ENCODE results near the gene S1PR3.
A peak's percentile ranks its signal among the peaks of the same experiment; 100 is the strongest.

The S1PR3 gene

GRCh38 chr9:89009546-89009840 is 18.2 kb downstream of the S1PR3 start:
- no peak for DNase-seq (ENCODE audit: low spot score)

GRCh38 chr9:89010056-89010455 is 18.8 kb downstream of the S1PR3 start:
- DNase-seq (ENCODE audit: low spot score), result no peak

DNA sequence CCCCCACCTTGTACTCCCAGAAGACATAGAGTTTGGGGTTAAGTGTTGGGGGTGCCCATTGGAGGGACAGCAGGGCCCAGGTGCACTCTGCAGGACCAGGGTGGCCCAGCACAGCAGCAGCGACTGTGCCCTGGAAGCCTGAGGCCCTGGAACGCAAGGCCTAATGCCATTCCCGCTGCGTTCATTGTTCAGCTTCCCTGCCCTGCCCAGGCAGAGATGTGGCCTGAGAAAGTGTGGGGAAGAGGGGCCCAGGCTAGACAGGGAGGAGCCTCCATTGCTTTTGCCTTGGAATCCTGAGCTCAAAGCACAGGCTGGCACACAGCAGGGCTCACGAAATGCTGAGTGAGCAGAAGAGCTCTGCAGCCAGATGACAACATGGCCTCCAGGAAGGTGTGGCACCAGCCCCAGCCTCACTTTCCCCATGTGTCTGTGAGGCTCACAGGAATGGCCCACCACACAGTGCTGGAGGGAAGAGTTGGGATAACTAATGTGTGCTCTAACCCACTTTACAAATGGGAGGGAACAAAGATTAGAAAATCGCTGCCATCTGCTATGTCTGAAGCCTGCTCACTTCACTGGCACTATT is 19.4 kb downstream of the S1PR3 start:
- DNase-seq (ENCODE audit: low spot score), result no peak

- no peak for DNase-seq (ENCODE audit: low spot score)
These were observed 20.4 kb downstream of the S1PR3 start for GRCh38 chr9:89011683-89012082.

DNA sequence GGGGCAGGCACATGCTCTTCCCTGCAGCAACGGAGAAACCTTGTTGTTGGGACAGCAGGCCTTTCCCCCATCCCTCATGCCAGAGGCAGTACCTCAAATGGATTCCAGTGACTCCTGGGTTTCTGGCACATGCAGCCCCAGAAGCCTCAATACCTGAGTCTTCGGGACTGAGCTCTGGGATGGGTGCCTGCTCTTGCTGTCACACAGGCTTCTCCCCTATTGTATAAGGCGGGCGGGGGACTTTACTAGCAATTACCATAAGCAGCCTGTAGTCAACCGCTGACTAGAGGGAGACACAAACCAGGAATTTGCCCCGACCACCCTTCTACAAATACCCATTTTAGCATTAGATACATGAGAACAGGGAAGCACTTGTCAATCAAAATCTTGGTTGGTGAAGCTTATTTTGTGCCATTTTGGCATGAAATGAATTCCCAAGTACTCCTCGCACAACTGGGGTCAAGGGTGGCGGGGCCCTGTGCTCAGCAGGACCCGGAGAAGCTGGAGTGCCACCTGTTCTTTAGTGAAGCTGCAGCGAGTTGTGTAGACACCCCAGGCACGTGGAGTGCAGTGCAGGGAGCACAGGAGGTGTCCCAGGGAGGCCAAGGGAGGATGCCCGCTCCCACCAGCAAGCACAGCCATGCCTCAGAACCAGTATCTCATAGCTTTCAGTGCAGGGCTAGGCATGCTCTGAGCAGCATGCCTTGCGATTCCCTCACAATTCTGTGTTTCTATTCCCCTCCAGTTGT is 21.2 kb downstream of the S1PR3 start:
- no peak for DNase-seq (ENCODE audit: low spot score)

DNA sequence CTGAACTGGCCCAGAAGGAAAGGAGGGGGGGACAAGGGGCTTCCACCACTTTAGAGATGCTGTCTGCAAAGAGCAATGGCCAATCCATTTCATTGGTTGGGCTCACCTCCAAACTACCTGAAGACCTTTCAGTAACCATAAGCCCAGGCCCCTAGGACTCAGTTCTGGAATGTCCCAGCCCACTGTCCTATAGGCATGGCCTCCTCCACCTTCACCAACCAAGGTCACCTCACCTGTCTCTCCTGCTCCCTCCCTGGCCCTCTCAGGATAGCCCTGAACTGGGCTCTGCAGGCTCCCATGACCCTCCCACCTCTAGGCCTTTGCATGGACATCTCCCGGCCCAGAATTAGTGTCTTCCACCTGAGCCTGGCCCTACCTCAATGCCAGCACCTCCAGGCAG is 22.4 kb downstream of the S1PR3 start:
- DNase-seq (ENCODE audit: low spot score), result no peak

DNA sequence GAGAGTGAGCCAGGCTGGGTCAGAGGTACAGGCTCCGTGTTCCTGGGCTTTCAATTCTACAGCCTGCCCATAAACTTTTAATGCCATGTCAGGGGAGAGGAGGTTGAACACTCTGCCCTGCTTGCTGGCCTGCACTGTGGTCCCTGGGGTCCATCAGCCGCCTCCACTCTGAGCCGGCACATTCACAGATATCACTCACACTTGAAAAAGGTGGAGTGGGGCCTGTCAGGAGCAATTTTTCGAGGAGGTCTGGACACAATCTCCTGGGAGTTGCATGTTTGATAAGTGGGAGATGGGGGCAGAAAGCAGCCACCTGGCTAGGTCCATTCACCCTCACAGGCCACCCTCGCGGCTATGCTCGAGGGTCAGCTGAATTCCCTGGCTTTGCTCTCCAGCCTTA is 22.9 kb downstream of the S1PR3 start:
- no peak for DNase-seq (ENCODE audit: low spot score)

DNA sequence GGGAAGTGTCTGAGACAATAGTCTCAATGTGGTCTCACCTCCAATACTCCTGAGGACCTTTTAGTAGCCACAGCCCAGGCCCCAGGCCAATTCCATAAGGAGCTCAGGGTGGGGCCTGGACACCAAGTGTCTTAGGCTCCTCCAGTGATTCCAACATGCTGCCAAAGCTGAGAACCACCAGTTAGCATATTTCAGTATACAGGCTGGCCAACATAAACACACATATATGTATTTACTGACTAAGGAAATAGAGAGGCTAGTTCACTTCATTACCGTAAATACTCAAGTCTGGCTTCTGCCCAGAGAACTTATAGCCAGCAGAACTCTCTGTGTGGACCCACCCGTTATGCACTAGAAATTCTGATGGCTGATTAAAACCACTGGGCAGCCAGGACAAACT is 24.1 kb downstream of the S1PR3 start:
- no peak for DNase-seq (ENCODE audit: low spot score)

GRCh38 chr9:89020754-89021153 is 29.5 kb downstream of the S1PR3 start:
- no peak for DNase-seq (ENCODE audit: low spot score)

GRCh38 chr9:89021154-89021803 is 30.0 kb downstream of the S1PR3 start:
- peak; percentile 92 for DNase-seq (ENCODE audit: low spot score)

GRCh38 chr9:89022001-89022759 is 30.9 kb downstream of the S1PR3 start:
- DNase-seq (ENCODE audit: low spot score), result peak; percentile 90

- DNase-seq (ENCODE audit: low spot score), result peak; percentile 37
These were observed 31.6 kb downstream of the S1PR3 start for GRCh38 chr9:89022902-89023301.

- no peak for DNase-seq (ENCODE audit: low spot score)
These were observed 32.5 kb downstream of the S1PR3 start for GRCh38 chr9:89023740-89024139.

DNA sequence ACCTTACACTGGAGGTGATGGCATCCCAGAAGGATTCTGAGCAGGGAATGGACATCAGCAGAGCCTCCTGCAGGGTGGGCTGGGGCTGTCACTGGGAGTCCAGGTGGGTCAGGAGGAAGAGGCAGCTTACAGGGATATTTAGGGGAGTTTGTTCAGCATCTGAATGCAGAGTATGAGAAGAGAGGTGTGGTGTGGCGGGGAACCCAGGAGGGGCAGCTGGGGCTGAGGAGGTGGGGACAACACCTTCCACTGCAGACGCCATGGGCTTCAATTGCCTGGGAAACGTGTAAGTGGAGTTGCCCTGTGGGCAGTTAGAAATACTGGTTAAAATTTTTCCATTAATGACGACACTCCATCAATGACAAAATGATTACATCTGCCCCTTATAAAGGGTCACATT is 33.5 kb downstream of the S1PR3 start:
- DNase-seq (ENCODE audit: low spot score), result no peak

DNA sequence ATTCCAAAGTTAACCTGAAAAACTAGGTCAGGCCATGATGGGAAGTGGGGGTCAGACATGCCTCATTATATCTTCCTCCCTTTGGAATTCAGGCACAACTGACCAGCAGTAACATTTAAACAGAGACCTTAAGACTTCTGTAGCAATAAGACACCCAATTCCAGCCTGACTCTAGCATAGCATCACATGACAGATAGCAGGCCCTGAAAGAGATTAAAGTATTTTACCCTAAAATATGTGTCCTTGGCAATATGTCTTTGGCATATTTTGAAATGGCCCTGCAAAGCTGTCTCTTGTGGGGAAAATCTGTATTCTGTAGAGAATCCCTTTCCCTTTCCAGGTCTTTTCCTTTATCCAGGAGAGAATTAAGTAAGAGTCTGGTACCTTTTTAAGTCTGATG is 34.3 kb downstream of the S1PR3 start:
- DNase-seq (ENCODE audit: low spot score), result no peak

DNA sequence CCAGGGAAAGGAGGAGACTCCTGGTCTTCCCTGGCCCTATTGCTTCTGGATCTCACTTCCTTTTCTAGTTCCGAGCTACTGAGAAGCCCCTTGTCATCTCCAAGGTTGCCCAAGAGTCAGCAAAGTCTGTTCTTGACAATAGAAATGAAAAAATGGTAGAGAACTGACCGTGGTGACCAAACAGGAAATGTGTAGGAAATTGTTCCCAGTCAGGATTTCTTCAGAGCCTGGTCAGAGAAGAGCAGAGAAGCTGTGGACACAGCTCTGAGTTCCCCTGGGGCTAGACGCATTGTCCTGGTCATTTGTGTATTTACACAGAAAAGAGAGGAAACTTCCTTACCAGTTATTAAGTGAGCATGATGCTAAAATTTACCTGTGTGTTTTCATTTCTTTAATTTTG is 35.6 kb downstream of the S1PR3 start:
- no peak for DNase-seq (ENCODE audit: low spot score)

DNA sequence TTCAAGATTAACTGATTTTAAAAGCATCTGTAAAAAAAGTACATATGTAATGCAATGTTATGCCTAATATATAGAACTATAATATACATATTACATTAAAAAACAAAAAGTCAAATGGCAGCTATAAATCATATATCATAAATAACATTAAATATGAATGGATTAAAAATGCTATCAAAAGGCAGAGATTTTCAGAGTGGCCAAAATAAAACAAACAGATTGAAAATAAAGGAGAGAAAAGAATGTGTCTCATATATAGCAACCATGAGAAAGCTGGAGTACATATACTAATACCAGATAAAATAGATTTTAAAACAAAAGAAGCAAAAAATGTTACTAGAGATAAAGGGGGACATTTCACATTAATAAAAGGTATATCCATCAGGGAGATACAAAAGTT is 38.5 kb downstream of the S1PR3 start:
- DNase-seq (ENCODE audit: low spot score), result no peak

- no peak for DNase-seq (ENCODE audit: low spot score)
These were observed 40.9 kb downstream of the S1PR3 start for GRCh38 chr9:89032173-89032572.

- no peak for DNase-seq (ENCODE audit: low spot score)
These were observed 41.4 kb downstream of the S1PR3 start for GRCh38 chr9:89032661-89033060.

- no peak for DNase-seq (ENCODE audit: low spot score)
These were observed 45.1 kb downstream of the S1PR3 start for GRCh38 chr9:89036383-89036782.

DNA sequence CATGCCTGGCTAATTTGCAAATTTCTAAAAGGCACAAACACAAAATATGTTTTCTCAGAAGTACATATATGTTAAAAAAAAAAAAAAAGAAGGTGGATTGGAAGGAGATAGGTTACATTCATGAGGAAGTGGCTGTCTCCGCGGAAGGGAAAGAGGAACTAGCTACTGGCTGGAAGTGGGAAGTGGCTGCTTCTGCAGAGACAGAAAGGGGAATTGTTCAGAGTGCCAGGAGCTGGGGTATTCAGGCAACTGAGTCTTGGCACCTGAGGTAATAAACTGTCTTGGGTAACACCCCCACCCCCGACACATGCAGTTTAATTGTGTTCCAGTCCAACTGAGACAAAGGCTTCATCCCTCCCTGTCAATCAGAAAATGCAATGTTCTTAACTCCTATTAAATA is 45.6 kb downstream of the S1PR3 start:
- DNase-seq (ENCODE audit: low spot score), result no peak

DNA sequence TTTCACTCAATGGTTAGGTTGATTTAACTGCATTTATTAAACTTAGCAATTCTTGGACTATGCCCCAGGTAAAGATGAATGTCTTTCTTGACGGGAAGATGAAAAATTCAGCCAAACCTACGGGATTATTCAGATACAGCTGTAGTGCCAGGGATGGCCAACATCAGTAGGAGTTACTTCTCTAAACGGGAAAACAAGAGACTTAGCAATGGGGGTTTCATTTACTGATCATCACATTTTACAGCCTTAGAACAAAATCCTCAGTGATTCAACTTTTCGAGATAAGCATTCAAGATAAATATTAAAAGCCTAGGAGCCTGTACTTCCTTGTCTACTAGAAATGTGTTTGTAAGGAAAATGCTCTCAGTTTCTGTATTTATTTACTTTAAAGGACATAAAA is 46.1 kb downstream of the S1PR3 start:
- no peak for DNase-seq (ENCODE audit: low spot score)

GRCh38 chr9:89037891-89038290 is 46.6 kb downstream of the S1PR3 start:
- no peak for DNase-seq (ENCODE audit: low spot score)

Data from kidney tubule cell (primary cell).